Endothelial cell of umbilical vein (primary cell): Measurements from ENCODE around the gene DNAJC22. TPM values are rescaled to one million over a fixed set of nuclear protein-coding genes. Genes with fewer than 3 reads are reported as not detected.

Source experiments
- BruUV-seq: library from RNA; stranded (reverse); fragments of 400-500 nt; replicated peaks from 2 replicates; lab custom pipeline; 2021; lab: Mats Ljungman, UMichigan
- CTCF ChIA-PET: fragments of 300-600, 350-600 bp; sonication (Branson Sonifier 250); formaldehyde crosslinking; loops from one replicate; lab custom pipeline; 2021; ENCODE audit warnings: antibody characterized with exemption, inconsistent platforms; lab: Charles Lee
- POLR2A ChIA-PET: fragments of 300-600, 350-600 bp; sonication (Branson Sonifier 250); formaldehyde crosslinking; loops from one replicate; lab custom pipeline; 2021; ENCODE audit warnings: antibody characterized with exemption, inconsistent platforms; lab: Charles Lee
- DNase-seq: peaks from one replicate; pipeline ENCODE4 v3.0.0-alpha.2; 2011; ENCODE audit warnings: low read depth, low spot score
- FAIRE-seq: peaks from 2 replicates; lab custom pipeline; 2011; peaks lifted over from hg19 to GRCh38; lab: Jason Lieb, UNC
- H2AFZ ChIP-seq: 2 replicates; pipeline ENCODE4 v1.6.0; 2012; ENCODE audit warnings: low read depth, low read length, control low read depth, inconsistent platforms
- H3K27ac ChIP-seq: 2 replicates; pipeline ENCODE4 v1.5.1; 2011; ENCODE audit warnings: low read depth, mild to moderate bottlenecking, control low read depth, low read length, moderate library complexity; ENCODE audit not compliant: insufficient read depth
- H3K27me3 ChIP-seq, 2 experiments: 2 replicates each; pipeline versions ENCODE4 v1.6.0 to v1.6.1; 2011; ENCODE audit warnings: low read length in 2 of 2, mixed read lengths in 1 of 2; ENCODE audit not compliant: control insufficient read depth in 2 of 2, insufficient read depth in 2 of 2
- H3K36me3 ChIP-seq, 2 experiments: 2 replicates in 1 of 2; 3 replicates in 1 of 2; pipeline ENCODE4 v1.5.1; 2011; ENCODE audit warnings: low read length in 2 of 2, mild to moderate bottlenecking in 1 of 2, moderate library complexity in 1 of 2; ENCODE audit not compliant: control insufficient read depth in 2 of 2, insufficient read depth in 2 of 2; ENCODE audit errors: extremely low read depth in 1 of 2
- H3K4me1 ChIP-seq: 3 replicates; pipeline ENCODE4 v1.5.1; 2011; ENCODE audit warnings: mild to moderate bottlenecking, low read length; ENCODE audit not compliant: control insufficient read depth, insufficient read depth; ENCODE audit errors: extremely low read depth
- H3K4me2 ChIP-seq: 2 replicates; pipeline ENCODE4 v1.6.1; 2011; ENCODE audit warnings: low read length, control low read depth, mixed read lengths; ENCODE audit not compliant: insufficient read depth
- H3K4me3 ChIP-seq, 3 experiments: fragments of 200-600 bp in 1 of 3; sonication (generic), shearing (Covaris generic) in 1 of 3; replicated peaks in 1 of 3; 2 replicates each; pipeline ENCODE4 v1.5.1; 2011 to 2016; ENCODE audit warnings: control low read depth in 3 of 3, low read length in 3 of 3, mild to moderate bottlenecking in 2 of 3, inconsistent platforms in 1 of 3, low read depth in 1 of 3, moderate library complexity in 1 of 3; ENCODE audit not compliant: insufficient read depth in 1 of 3
- H3K79me2 ChIP-seq: 2 replicates; pipeline ENCODE4 v1.6.0; 2012; ENCODE audit warnings: low read length, inconsistent platforms; ENCODE audit not compliant: control insufficient read depth, insufficient read depth
- H3K9ac ChIP-seq: replicated peaks from 2 replicates; pipeline ENCODE3; 2011; ENCODE audit warnings: low read length, control low read depth; ENCODE audit not compliant: insufficient read depth; ENCODE audit errors: extremely low read depth
- H3K9me1 ChIP-seq: replicated peaks from 3 replicates; pipeline ENCODE4 v1.6.0; 2011; ENCODE audit warnings: mild to moderate bottlenecking, low read length; ENCODE audit not compliant: control insufficient read depth, insufficient read depth; ENCODE audit errors: extremely low read depth
- H3K9me3 ChIP-seq: replicated peaks from 2 replicates; pipeline ENCODE4 v1.5.1; 2012; ENCODE audit warnings: low read length, inconsistent platforms; ENCODE audit not compliant: control insufficient read depth, insufficient read depth
- H4K20me1 ChIP-seq: replicated peaks from 2 replicates; pipeline ENCODE3; 2011; ENCODE audit warnings: mild to moderate bottlenecking, low read length; ENCODE audit not compliant: control insufficient read depth, insufficient read depth; ENCODE audit errors: extremely low read depth
- EZH2 ChIP-seq: IDR thresholded peaks from 2 replicates; pipeline ENCODE4 v1.6.1; 2012; ENCODE audit warnings: borderline replicate concordance, low read depth, mild to moderate bottlenecking, moderate library complexity, low read length, inconsistent platforms; ENCODE audit not compliant: severe bottlenecking
- FOS ChIP-seq: IDR thresholded peaks from 2 replicates; pipeline ENCODE4 v1.6.1; 2011; ENCODE audit warnings: mild to moderate bottlenecking, low read length, moderate library complexity, borderline replicate concordance; ENCODE audit not compliant: insufficient read depth
- GATA2 ChIP-seq: IDR thresholded peaks from 2 replicates; pipeline ENCODE4 v1.7.0; 2011; ENCODE audit warnings: low read depth, mild to moderate bottlenecking, moderate library complexity, mixed read lengths, low read length; ENCODE audit not compliant: insufficient read length, insufficient read depth
- JUN ChIP-seq: IDR thresholded peaks from 2 replicates; pipeline ENCODE4 v1.6.1; 2011; ENCODE audit warnings: borderline replicate concordance, low read depth; ENCODE audit not compliant: insufficient read length, insufficient read depth
- MYC ChIP-seq: IDR thresholded peaks from one replicate; pipeline ENCODE4 v1.6.1; 2011; ENCODE audit warnings: mild to moderate bottlenecking, low read depth, low read length
- POLR2A ChIP-seq: IDR thresholded peaks from 2 replicates; pipeline ENCODE4 v1.6.1; 2012; ENCODE audit warnings: low read depth, mild to moderate bottlenecking, control low read depth, low read length
- POLR2AphosphoS5 ChIP-seq: IDR thresholded peaks from 2 replicates; pipeline ENCODE4 v1.6.1; 2012; ENCODE audit warnings: low read depth, mild to moderate bottlenecking, control low read depth, low read length, moderate library complexity; ENCODE audit not compliant: insufficient read depth
- dilution Hi-C: fragments of 300-500 bp; cut with MboI; formaldehyde crosslinking; loops from one replicate; pipeline ENCODE4 v1.15.0; 2019; ENCODE audit warnings: low sequenced_read_pairs; ENCODE audit not compliant: extremely low pct_ligation_motif_present
- intact Hi-C: fragments of 100-400 bp; cut with micrococcal nuclease; formaldehyde crosslinking; loops from one replicate; pipeline ENCODE4 v1.10.0; 2022
- polyA plus RNA-seq, 4 experiments: library from polyadenylated mRNA; depleted of rRNA in 3 of 4; stranded (reverse) in 3 of 4; unstranded in 1 of 4; fragments of >200 nt; gene quantifications; 2 replicates each; pipeline versions ENCODE4 v1.2.1 to v1.2.3, GENCODE V29; 2011 to 2012; ENCODE audit warnings: missing spikeins in 1 of 4
- total RNA-seq: library from RNA; stranded (reverse); gene quantifications from 2 replicates; pipeline ENCODE4 v1.2.3, GENCODE V29; 2021
- TF ChIP-seq, protein P1 (sequence below), 2 donors: IDR thresholded peaks; 1 replicate in 1 of 2; 2 replicates in 1 of 2; pipeline ENCODE4 v1.5.1; 2011; ENCODE audit warnings: low read length in 2 of 2, mild to moderate bottlenecking in 2 of 2, moderate library complexity in 2 of 2, control low read depth in 1 of 2, inconsistent platforms in 1 of 2, low read depth in 1 of 2; ENCODE audit not compliant: insufficient read depth in 1 of 2; ENCODE audit errors: extremely low read depth in 1 of 2
- TF ChIP-seq, protein P2 (sequence below): IDR thresholded peaks from 2 replicates; pipeline ENCODE4 v1.6.1; 2011; ENCODE audit not compliant: insufficient read depth, insufficient read length

Gene DNAJC22
- total and polyA plus RNA-seq, 2 donors (not counting 3 experiments of a cell fraction or from before 2014, with no cell fraction given) = 1.3 to 1.4 TPM

DNA sequence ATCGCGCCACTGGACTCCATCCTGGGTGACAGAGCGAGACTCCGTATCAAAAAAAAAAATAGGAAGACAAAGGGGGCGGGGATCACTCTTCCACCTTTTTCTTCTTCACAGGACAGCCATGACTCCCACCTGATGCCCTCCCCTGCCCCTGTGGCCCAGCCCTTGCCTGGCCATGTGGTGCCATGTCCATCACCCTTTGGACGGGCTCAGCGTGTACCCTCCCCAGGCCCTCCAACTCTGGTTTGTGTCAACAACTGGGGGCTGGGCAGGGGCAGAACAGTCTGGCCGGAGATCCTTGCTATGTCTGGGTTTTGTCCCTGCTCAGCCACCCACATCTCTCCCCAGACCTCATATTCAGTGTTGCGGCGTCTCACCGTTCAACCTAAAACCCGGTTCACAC lies 17.9 kb upstream of the DNAJC22 start:
- dilution Hi-C loops = no loop called here
- Histone ChIP-seq H3K4me1 (peaks cover 4% of the 10 kb centered on the region), H3K9me3 (no peaks in the 10 kb centered on the region), H3K79me2 (peaks cover 6% of the 10 kb centered on the region), H3K9ac (no peak overlapping the region), H3K36me3 (peaks cover 4 to 6% of the 10 kb centered on the region in 2 experiments), H3K9me1 (no peaks in the 10 kb centered on the region), H3K4me2 (no peak overlapping the region), H2AFZ (no peak overlapping the region), H3K4me3 (no peak overlapping the region), H3K27me3 (peaks cover 6 to 8% of the 10 kb centered on the region in 2 experiments), H3K27ac (no peak overlapping the region), H4K20me1 (no peaks in the 10 kb centered on the region)
- no peak for DNase-seq
- ChIA-PET CTCF (interaction anchor here (0.8 to 1.6 kb wide), 4 partner anchors 11 to 251 kb away, joined by 3 to 11 read pairs (median 5); no protein-coding TSS in a partner anchor), POLR2A (no interaction called here)
- BruUV-seq = no TSS peak
- FAIRE-seq = no peak
- intact Hi-C loops = no loop called here
- TF ChIP-seq, protein P1, sequence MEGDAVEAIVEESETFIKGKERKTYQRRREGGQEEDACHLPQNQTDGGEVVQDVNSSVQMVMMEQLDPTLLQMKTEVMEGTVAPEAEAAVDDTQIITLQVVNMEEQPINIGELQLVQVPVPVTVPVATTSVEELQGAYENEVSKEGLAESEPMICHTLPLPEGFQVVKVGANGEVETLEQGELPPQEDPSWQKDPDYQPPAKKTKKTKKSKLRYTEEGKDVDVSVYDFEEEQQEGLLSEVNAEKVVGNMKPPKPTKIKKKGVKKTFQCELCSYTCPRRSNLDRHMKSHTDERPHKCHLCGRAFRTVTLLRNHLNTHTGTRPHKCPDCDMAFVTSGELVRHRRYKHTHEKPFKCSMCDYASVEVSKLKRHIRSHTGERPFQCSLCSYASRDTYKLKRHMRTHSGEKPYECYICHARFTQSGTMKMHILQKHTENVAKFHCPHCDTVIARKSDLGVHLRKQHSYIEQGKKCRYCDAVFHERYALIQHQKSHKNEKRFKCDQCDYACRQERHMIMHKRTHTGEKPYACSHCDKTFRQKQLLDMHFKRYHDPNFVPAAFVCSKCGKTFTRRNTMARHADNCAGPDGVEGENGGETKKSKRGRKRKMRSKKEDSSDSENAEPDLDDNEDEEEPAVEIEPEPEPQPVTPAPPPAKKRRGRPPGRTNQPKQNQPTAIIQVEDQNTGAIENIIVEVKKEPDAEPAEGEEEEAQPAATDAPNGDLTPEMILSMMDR (IDR thresholded peaks at IDR 0.05; ENCODE audit: extremely low read depth in 1 of 2, insufficient read depth in 1 of 2, low read depth in 1 of 2, low read length in 2 of 2) = no peak
- TF ChIP-seq, protein P2, sequence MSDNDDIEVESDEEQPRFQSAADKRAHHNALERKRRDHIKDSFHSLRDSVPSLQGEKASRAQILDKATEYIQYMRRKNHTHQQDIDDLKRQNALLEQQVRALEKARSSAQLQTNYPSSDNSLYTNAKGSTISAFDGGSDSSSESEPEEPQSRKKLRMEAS = no peak
- TF ChIP-seq MYC = no peak
- TF ChIP-seq FOS = no peak
- no peak for TF ChIP-seq POLR2A
- TF ChIP-seq GATA2 = no peak
- TF ChIP-seq JUN = no peak
- no peak for TF ChIP-seq EZH2
- no peak for TF ChIP-seq POLR2AphosphoS5
